Mucosa of rectum (tissue), 2 donors: ENCODE measurements around the gene CTIF.

Experiments used
- H3K27ac ChIP-seq, 2 donors: one replicate each; pipeline ENCODE4 v1.7.0; 2013; ENCODE audit warnings: inconsistent platforms in 2 of 2, low read depth in 2 of 2, low read length in 2 of 2
- H3K27me3 ChIP-seq, 2 donors: one replicate each; pipeline ENCODE4 v1.7.0; 2013; ENCODE audit warnings: low read length in 2 of 2; ENCODE audit not compliant: control insufficient read depth in 2 of 2, insufficient read depth in 2 of 2
- H3K36me3 ChIP-seq, 2 donors: one replicate each; pipeline ENCODE4 v1.7.0; 2013; ENCODE audit warnings: low read length in 2 of 2; ENCODE audit not compliant: control insufficient read depth in 2 of 2, insufficient read depth in 2 of 2
- H3K4me1 ChIP-seq, 2 donors: one replicate each; pipeline ENCODE4 v1.7.0; 2013; ENCODE audit warnings: low read length in 2 of 2, mild to moderate bottlenecking in 1 of 2; ENCODE audit not compliant: control insufficient read depth in 2 of 2, insufficient read depth in 2 of 2
- H3K4me3 ChIP-seq, 2 donors: one replicate each; pipeline ENCODE4 v1.7.0; 2013; ENCODE audit warnings: low read length in 2 of 2
- H3K9ac ChIP-seq, 2 donors: one replicate each; pipeline ENCODE4 v1.7.0; 2013; ENCODE audit warnings: low read length in 2 of 2, low read depth in 1 of 2, mild to moderate bottlenecking in 1 of 2
- H3K9me3 ChIP-seq, 2 donors: one replicate each; pipeline ENCODE4 v1.7.0; 2013; ENCODE audit warnings: low read length in 2 of 2; ENCODE audit not compliant: control insufficient read depth in 2 of 2
- donor health status: healthy.
- donor health status: Normal muscosa, but diverticular disease.

The CTIF gene

DNA sequence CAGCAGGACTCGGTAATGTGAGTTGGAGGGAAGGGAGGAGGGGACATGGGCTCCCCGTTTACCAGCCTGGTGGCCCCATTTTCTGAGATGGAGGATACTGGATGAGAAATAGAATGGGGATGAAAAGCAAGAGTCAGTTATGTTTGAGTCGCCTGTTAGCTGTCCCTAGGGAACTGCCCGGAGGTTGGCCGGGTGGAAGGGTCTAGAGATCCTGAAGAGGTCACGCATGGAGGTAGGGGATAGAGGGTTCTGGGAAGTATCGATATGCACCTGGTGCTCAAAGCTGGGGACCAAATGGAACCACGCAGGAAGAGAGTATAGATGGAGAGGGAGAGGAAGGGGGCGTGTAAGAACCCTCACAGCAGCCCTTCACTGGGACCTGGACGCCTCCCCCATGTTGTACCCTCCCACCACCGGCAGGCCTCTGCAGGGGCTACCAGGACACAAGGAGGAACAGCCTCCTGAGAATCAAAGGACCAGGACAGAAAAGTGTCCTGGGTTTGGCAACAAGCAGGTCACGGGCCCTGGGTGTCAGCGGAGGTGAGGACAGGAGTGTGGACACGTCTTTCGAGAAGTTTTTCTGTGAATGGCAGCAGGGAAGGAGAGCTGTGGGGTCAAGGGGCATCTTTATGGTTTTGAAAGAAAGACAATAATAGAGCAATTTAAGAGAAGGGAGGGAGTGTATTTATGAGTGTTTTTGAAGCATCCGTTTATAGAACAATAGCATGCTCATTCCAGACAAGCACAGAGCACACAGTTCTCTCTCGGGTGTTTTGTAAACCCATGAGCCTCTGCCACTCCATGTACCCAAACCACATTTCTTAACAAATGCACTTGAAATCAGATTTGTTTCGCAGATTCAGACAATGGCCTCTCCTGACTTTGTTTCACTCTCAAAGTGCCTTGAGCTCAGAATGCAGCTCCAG, 279.8 kb downstream of the CTIF start:
- peaks cover 16 to 19% of the 10 kb centered on the region in 2 donors for H3K4me1 ChIP-seq
- no peak overlapping the region for H3K27ac ChIP-seq
- no peaks in the 10 kb centered on the region for H3K27me3 ChIP-seq
- peaks cover 0 to 2% of the 10 kb centered on the region in 2 donors for H3K36me3 ChIP-seq
- H3K4me3 ChIP-seq, result no peak overlapping the region
- H3K9ac ChIP-seq, result no peak overlapping the region
- H3K9me3 ChIP-seq, result no peaks in the 10 kb centered on the region

DNA sequence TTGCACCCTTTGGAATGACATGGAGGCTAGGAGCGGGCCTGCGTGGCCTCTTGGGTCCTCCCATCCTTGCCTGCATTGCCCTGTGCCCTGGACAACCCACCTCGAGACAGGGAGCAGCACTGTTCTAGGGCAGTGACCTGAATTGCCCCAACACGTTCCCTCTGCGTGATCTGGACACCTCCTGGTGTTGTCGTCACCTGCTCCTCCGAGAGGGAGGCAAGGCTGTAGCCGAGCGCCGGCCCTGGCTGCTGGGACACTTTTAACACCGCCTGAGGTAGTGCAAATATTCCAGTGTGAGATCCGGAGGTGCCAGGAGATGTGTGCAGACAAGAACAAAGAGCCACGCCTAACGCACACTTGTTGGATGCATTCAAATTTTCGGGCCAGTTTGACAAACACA, 280.4 kb downstream of the CTIF start:
- Histone ChIP-seq H3K27me3 (no peaks in the 10 kb centered on the region), H3K9ac (no peak overlapping the region), H3K9me3 (no peaks in the 10 kb centered on the region), H3K4me1 (peaks cover 9 to 12% of the 10 kb centered on the region in 2 donors), H3K4me3 (no peak overlapping the region), H3K27ac (no peak overlapping the region), H3K36me3 (peaks cover 0 to 2% of the 10 kb centered on the region in 2 donors)

DNA sequence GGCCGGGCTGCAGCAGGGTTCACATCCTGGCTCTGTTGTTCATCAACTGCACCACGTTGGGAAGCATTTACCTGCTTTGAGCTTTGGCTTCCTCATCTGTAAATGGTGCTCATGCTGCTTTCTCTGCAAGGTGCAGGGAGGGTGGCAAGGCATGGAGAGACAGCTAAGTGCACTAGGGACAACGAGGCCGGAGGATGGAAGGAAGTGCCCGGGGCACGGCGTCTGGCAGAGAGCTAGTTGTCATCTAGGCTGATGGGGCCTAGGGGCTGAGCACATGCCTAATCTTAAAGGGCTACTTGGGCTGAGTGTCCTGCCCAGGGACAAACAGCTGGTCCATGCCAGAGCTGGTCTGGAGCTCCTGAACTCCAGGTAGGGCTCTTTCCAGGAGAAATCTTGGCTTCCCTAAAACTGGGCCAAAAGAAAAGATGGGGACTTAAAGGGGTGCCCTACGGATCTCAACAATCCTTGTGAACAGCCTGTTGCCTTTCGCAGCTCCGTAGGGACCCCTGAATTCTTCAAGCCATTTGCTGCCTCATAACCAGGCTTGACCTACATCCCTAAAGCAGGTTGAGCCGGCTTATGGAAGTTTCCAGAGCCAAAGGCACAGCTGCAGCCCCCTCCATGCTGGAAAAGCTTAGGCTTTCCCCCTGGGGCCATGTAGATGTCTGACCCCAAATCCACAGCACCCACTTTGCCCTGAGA, 281.1 kb downstream of the CTIF start:
- Histone ChIP-seq H3K4me1 (peaks cover 5 to 8% of the 10 kb centered on the region in 2 donors), H3K36me3 (peaks cover 0 to 2% of the 10 kb centered on the region in 2 donors), H3K9me3 (no peaks in the 10 kb centered on the region), H3K27ac (no peak overlapping the region), H3K4me3 (no peak overlapping the region), H3K27me3 (no peaks in the 10 kb centered on the region), H3K9ac (no peak overlapping the region)

DNA sequence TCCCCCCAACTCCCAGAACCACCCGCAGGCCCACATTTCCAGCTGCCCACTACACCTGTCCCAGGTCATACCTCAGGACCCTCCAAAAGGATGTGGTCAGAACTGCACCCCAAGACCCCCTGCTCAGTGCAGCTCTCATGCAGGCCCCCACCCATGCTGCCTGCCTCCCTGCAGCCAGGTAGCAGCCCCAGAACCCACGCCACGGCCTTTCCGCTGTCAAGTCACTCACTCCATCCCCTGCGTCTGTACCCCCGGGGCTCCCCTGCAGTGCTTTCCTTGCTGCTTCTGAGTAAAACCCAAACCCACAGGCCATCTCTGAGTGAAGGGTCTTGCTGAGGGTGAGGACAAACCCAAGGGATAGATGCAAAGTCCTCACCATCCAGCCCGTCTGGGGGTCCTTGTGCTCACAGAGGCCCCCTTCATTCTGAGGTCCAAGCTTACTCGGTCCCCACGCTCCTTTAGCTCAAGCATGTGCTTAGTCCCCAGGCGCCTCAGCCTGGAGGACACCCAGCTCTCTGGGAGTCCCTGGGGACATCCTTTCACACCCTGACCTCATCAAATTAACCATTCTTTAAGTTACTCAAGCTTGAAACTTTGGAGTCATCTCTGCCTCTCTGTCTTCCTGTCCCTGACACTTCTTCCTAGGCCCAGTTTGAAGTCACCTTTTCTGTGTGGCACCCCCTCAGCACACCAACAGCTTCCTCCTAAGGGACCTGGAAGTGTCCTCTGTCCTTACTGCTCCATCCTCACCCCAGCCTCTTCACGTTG, 281.8 kb downstream of the CTIF start:
- Histone ChIP-seq H3K27ac (no peak overlapping the region), H3K27me3 (no peaks in the 10 kb centered on the region), H3K4me1 (peaks cover 5 to 8% of the 10 kb centered on the region in 2 donors), H3K9ac (no peak overlapping the region), H3K36me3 (peaks cover 0 to 2% of the 10 kb centered on the region in 2 donors), H3K9me3 (no peaks in the 10 kb centered on the region), H3K4me3 (no peak overlapping the region)

DNA sequence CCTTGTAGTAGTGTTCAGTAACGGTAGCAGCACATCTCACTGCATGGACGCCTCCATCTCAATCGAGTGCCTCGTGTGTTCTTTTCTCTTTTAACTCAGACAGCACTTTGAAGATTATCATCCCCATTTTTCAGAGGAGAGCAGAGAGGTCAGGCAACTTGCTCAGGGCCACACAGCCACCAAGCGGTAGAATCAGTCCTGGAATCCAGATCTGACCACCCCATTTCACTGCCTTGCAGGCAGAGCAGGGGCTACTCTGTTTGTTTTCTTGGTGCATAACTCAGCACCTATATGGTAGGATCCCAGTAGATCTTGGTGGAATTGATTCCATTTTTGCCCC, 282.4 kb downstream of the CTIF start:
- H3K36me3 ChIP-seq, result peaks cover 0 to 2% of the 10 kb centered on the region in 2 donors
- no peaks in the 10 kb centered on the region for H3K27me3 ChIP-seq
- H3K4me3 ChIP-seq, result no peak overlapping the region
- H3K4me1 ChIP-seq, result peaks cover 5 to 8% of the 10 kb centered on the region in 2 donors
- H3K27ac ChIP-seq, result no peak overlapping the region
- H3K9me3 ChIP-seq, result no peaks in the 10 kb centered on the region
- H3K9ac ChIP-seq, result no peak overlapping the region

DNA sequence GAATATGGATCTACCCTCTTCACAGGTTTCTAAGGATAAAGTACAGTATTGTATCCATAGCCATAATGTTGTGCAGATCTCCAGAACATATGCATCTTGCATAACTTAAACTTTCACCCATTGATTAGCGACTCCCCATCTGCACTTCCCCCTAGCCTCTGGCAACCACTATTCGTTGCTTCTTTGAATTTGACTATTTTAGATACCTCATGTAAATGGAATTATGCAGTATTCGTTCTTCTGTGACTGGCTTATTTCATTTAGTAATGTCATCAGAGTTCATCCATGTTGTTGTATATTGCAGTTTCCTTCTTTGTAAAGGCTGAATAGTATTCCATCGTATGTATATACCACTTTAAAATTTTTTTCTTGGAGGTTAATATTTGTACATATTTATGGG, 283.0 kb downstream of the CTIF start:
- Histone ChIP-seq H3K36me3 (peaks cover 0 to 2% of the 10 kb centered on the region in 2 donors), H3K4me1 (peaks cover 5 to 8% of the 10 kb centered on the region in 2 donors)

DNA sequence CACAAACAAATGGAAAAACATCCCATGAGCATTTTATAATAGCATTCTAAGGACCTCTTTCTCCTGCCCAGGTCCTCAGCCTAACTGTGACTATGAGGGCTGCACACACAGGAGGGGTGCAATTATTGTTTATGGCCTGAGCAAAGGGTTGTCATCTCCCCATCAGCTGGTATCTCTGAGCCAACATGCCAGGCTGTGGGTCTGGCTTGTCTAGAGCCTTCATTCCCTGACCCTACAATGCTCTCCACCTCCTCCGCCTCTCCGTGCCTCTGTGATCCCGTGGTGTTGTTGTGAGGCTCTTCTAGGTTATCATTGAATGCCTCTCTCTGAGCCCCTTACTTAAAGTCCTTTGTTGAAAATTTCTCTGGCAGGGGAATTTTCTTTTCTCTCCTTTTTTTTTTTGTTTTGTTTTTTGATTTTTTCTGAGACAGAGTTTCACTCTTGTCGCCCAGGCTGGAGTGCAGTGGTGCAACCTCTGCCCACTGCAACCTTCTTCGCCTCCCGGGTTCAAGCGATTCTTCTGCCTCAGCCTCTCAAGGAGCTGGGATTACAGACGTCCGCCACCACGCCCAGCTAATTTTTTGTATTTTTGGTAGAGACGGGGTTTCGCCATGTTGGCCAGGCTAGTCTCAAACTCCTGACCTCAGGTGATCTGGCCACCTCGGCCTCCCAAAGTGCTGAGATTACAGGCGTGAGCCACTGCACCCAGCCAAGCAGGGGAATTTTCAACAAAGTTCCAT, 285.6 kb downstream of the CTIF start:
- H3K9ac ChIP-seq, result no peak overlapping the region
- H3K27me3 ChIP-seq, result no peaks in the 10 kb centered on the region
- H3K4me1 ChIP-seq, result peaks cover 17 to 23% of the 10 kb centered on the region in 2 donors
- no peak overlapping the region for H3K27ac ChIP-seq
- peaks cover 0 to 2% of the 10 kb centered on the region in 2 donors for H3K36me3 ChIP-seq
- no peaks in the 10 kb centered on the region for H3K9me3 ChIP-seq
- no peak overlapping the region for H3K4me3 ChIP-seq

More for the DNA sequence above, 283.0 kb downstream of the CTIF start:
- Histone ChIP-seq H3K9me3 (no peaks in the 10 kb centered on the region), H3K4me3 (no peak overlapping the region), H3K27me3 (no peaks in the 10 kb centered on the region), H3K27ac (no peak overlapping the region), H3K9ac (no peak overlapping the region)

DNA sequence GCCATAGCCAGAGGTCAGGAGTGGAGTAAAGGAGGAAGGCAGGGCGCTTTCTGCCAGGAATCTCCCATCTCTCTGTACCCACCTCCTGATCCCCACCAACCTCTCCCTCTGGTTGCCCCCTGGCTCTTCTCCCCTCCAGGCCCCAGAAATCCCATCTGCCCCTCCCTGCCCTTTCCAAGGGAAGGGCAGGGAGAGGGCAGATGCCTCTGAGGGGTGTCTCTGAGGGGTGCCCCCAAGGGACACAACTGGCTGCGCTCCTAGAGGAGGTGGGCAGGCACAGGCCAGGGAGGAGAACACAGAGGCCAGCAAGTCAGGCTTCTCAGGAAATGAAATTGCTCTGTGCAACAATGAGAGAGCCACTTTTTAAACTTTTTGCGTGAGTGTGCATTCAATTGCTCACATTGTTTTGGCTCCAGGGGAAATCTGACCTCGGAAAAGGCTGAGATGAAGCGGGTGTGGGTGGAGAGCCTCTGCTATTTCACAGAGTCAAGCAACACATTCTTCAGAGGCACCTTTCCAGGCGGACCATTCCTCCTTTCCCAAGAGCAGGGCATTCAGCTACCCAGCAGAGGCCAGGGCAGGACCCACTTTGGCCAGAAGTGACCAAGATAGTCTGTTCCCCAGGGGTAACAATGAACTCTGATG, 286.4 kb downstream of the CTIF start:
- Histone ChIP-seq H3K4me1 (peaks cover 14 to 25% of the 10 kb centered on the region in 2 donors), H3K27me3 (no peaks in the 10 kb centered on the region), H3K27ac (no peak overlapping the region)

DNA sequence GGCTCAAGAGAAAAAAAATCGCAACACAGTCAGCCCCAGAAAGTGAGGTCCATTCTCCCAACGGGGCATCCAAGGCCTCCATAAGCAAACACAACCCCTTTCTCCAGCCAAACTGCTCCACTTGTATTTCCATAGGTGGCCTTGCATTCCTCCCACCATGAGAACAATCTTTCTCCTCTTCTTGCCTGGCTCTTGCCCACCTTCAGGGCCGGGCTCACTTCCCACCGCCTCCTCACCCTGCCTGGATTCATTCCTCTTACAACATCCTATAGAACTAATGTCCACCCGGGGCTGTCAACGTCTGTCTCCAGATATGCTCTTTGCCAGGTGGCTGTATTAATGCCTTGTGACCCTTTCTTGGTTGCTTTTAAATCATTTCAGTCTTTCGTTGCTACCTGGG, 287.4 kb downstream of the CTIF start:
- Histone ChIP-seq H3K9me3 (no peaks in the 10 kb centered on the region), H3K4me1 (peaks cover 14 to 25% of the 10 kb centered on the region in 2 donors), H3K27me3 (no peaks in the 10 kb centered on the region), H3K4me3 (no peak overlapping the region), H3K27ac (no peak overlapping the region), H3K9ac (no peak overlapping the region), H3K36me3 (no peaks in the 10 kb centered on the region)

More for the DNA sequence above, 286.4 kb downstream of the CTIF start:
- Histone ChIP-seq H3K9ac (no peak overlapping the region), H3K9me3 (no peaks in the 10 kb centered on the region), H3K4me3 (no peak overlapping the region), H3K36me3 (no peaks in the 10 kb centered on the region)
